Gastroesophageal sphincter (tissue), 4 donors: Measurements from ENCODE around the gene CFAP45. TPM values are rescaled to one million over a fixed set of nuclear protein-coding genes. Genes with fewer than 3 reads are reported as not detected.

ENCODE experiments used
- ATAC-seq: fragments of 150-250 bp; one replicate; pipeline ENCODE4 v1.9.1; 2016; ENCODE audit warnings: mild to moderate bottlenecking, moderate library complexity
- H3K27ac ChIP-seq, 4 donors: fragments of 200-600 bp; sonication (generic) in 3 of 4; 1 replicate in 3 of 4; 2 replicates in 1 of 4; pipeline ENCODE4 v1.5.1; 2016 to 2019
- H3K27me3 ChIP-seq: fragments of 200-600 bp; sonication (generic); one replicate; pipeline ENCODE4 v1.5.1; 2019
- H3K36me3 ChIP-seq, 2 donors: fragments of 200-600 bp; sonication (generic); one replicate each; pipeline ENCODE4 v1.5.1; 2019; ENCODE audit warnings: control low read depth in 1 of 2
- H3K4me1 ChIP-seq, 3 donors: fragments of 200-600 bp; sonication (generic); 1 replicate in 2 of 3; 2 replicates in 1 of 3; pipeline ENCODE4 v1.5.1; 2016 to 2019; ENCODE audit warnings: control low read depth in 2 of 3
- H3K4me3 ChIP-seq, 2 donors: fragments of 200-600 bp; sonication (generic); one replicate each; pipeline ENCODE4 v1.5.1; 2019; ENCODE audit warnings: mild to moderate bottlenecking in 1 of 2, moderate library complexity in 1 of 2
- H3K9me3 ChIP-seq, 3 donors: fragments of 200-600 bp; sonication (generic); one replicate each; pipeline ENCODE4 v1.5.1; 2017 to 2019; ENCODE audit warnings: control low read depth in 2 of 3
- EP300 ChIP-seq: sonication (generic); formaldehyde crosslinking; IDR thresholded peaks from one replicate; pipeline ENCODE4 v1.6.1; 2017; ENCODE audit warnings: antibody characterized with exemption, mild to moderate bottlenecking
- POLR2A ChIP-seq, 2 donors: fragments of 450-650 bp; IDR thresholded peaks; one replicate each; pipeline ENCODE4 v1.6.1; 2017; ENCODE audit warnings: antibody characterized with exemption in 2 of 2, mild to moderate bottlenecking in 2 of 2, moderate library complexity in 1 of 2
- POLR2AphosphoS5 ChIP-seq: sonication (generic); formaldehyde crosslinking; IDR thresholded peaks from one replicate; pipeline ENCODE4 v1.6.1; 2017; ENCODE audit warnings: antibody characterized with exemption
- WGBS, 2 donors: methylation state at CpG; one replicate each; pipeline ENCODE4 v1.1.5; 2018; ENCODE audit warnings: low coverage in 1 of 2; 5-methylcytosine and 5-hydroxymethylcytosine counted together
- total RNA-seq, 4 donors: library from RNA; depleted of rRNA; stranded (reverse); fragments of >200 nt; gene quantifications; one replicate each; pipeline ENCODE4 v1.1.0, GENCODE V29; 2016
- TF ChIP-seq, protein P1 (sequence below), 4 experiments: fragments of 200-600 bp in 2 of 4; fragments of 450-650 bp in 2 of 4; sonication (generic) in 1 of 4; IDR thresholded peaks; one replicate each; pipeline ENCODE4 v1.5.1; 2017 to 2019; ENCODE audit warnings: antibody characterized with exemption in 4 of 4, mild to moderate bottlenecking in 2 of 4, moderate library complexity in 2 of 4

CFAP45 gene
- total RNA-seq, 4 donors from 2014 or later = 0.27 to 0.81 TPM; not detected in 2

GRCh38 chr1:159945483-159946241 lies 45.7 kb upstream of the CFAP45 start, which contains the start of gene IGSF9:
IGSF9 (minus strand) TSS chr1:159945613; CDS start chr1:159943454, 2,159 bp downstream.
- peak within 1 kb of the TSS in 1 of 4 donors; percentile 46 for H3K27ac ChIP-seq
- peak; percentile 91 for ATAC-seq
- H3K4me1 ChIP-seq = peaks cover 3 to 16% (median 5%) of the 10 kb centered on the region in 3 donors
- H3K9me3 ChIP-seq = no peaks in the 10 kb centered on the region
- peak within 1 kb of the TSS; percentile 22 to 50 for H3K4me3 ChIP-seq
- no peaks in the 10 kb centered on the region for H3K36me3 ChIP-seq
- H3K27me3 ChIP-seq = peaks cover 43% of the 10 kb centered on the region
- TF ChIP-seq, protein P1, sequence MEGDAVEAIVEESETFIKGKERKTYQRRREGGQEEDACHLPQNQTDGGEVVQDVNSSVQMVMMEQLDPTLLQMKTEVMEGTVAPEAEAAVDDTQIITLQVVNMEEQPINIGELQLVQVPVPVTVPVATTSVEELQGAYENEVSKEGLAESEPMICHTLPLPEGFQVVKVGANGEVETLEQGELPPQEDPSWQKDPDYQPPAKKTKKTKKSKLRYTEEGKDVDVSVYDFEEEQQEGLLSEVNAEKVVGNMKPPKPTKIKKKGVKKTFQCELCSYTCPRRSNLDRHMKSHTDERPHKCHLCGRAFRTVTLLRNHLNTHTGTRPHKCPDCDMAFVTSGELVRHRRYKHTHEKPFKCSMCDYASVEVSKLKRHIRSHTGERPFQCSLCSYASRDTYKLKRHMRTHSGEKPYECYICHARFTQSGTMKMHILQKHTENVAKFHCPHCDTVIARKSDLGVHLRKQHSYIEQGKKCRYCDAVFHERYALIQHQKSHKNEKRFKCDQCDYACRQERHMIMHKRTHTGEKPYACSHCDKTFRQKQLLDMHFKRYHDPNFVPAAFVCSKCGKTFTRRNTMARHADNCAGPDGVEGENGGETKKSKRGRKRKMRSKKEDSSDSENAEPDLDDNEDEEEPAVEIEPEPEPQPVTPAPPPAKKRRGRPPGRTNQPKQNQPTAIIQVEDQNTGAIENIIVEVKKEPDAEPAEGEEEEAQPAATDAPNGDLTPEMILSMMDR (IDR thresholded peaks at IDR 0.05) = peak in 3 of 4 experiments; percentile 49 to 77 (median 55)
- TF ChIP-seq POLR2A (IDR thresholded peaks at IDR 0.05) = no peak
- no peak for TF ChIP-seq POLR2AphosphoS5
- no peak for TF ChIP-seq EP300
- 0 to 5% methylated on average over 7 to 11 of the region's 58 CpGs for WGBS, 2 donors

DNA sequence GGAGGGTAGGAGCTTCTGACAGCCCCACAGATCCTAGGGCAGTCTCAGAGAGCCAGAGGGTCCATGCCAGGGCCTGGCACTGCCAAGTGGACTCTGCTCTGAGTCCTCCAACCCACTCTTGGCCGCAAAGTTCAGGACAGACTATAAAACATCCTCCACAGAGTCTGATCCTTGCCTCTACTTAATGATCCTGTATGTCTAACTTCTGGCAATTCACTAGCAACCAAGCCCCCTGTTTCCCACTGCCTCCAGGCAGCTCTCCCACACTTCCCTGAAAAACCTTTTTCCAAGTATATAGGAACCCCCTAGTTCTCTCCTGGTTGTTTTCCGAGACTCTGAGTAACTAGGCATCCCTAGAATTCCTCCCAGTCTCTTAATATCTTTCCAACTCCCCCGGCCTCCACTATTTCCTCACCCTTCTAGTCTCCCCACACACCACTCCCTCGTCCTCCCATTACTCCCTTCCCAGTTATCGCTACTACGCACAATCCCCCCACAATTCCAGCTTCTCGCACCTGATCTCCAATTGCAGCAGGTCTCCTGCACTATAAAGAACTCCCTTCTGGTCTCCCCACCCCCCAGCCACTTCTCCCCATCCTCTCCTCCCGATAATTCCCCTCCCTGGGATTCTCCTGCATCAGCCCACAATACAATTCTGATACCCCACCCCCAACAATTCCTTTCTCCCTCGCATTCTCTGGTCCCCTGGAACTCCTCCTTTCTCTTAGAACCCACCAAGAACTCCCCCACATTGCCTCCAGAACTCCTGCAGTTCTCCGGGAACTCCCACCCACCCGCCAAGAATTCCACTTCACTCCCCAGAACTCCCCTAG lies 44.9 kb upstream of the CFAP45 start:
- no peaks in the 10 kb centered on the region for H3K36me3 ChIP-seq
- H3K9me3 ChIP-seq = no peaks in the 10 kb centered on the region
- TF ChIP-seq, protein P1 (IDR thresholded peaks at IDR 0.05) = no peak
- TF ChIP-seq POLR2A (IDR thresholded peaks at IDR 0.05) = no peak
- no peak for TF ChIP-seq EP300
- no peak for TF ChIP-seq POLR2AphosphoS5
- peaks cover 3 to 16% (median 5%) of the 10 kb centered on the region in 3 donors for H3K4me1 ChIP-seq
- no peak overlapping the region for H3K27ac ChIP-seq
- no peak for ATAC-seq
- H3K4me3 ChIP-seq = peak overlapping the region; percentile 22 to 50
- 29% methylated on average over 8 to 11 of the region's 11 CpGs for WGBS, 2 donors
- peaks cover 50% of the 10 kb centered on the region for H3K27me3 ChIP-seq

DNA sequence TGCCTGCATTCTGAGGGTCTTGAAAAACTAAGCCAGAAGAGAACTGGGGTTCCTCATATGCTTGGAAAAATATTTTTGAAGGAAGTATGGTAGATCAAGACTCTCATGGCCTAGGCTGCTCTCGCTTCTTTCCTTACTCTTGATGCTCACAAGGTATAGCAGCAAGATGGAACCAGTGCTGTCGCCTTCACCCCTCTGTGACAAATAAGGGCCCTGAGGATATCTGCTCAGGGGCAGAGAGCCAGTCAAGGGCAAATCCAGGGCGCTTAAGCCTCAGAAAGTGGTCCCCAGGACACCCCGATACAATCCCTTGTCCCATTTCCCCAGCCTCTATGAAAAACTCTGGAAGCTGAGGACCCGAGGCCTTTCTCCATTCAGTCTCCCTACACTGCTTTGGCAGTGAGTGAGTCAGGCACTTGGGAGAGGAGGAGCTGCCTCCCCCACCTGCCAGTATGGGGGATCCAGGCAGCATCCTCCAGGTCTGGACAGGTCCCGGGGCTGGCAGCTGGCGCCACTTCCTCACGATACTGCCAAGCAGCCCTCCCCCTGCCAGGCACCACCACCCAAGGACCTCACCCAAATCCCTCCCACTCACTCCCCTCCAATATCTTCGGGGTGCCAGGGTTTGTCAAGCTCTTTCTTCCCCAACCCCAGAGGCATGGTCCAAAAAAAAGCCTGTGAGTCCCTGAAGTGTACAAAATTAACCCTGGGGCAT lies 44.1 kb upstream of the CFAP45 start:
- H3K27ac ChIP-seq = no peak overlapping the region
- H3K9me3 ChIP-seq = no peaks in the 10 kb centered on the region
- no peak for ATAC-seq
- H3K4me3 ChIP-seq = no peak overlapping the region
- peaks cover 50% of the 10 kb centered on the region for H3K27me3 ChIP-seq
- 91% methylated on average over 3 of the region's 9 CpGs; no CpG with 5 or more reads in 1 of the 2 donors for WGBS, 2 donors
- TF ChIP-seq, protein P1 (IDR thresholded peaks at IDR 0.05) = no peak
- H3K36me3 ChIP-seq = no peaks in the 10 kb centered on the region
- H3K4me1 ChIP-seq = peaks cover 3 to 16% (median 5%) of the 10 kb centered on the region in 3 donors

GRCh38 chr1:159943278-159943640 lies 43.3 kb upstream of the CFAP45 start:
- no peak for TF ChIP-seq EP300
- no CpG with 5 or more reads among the region's 5 CpGs for WGBS, 2 donors
- ATAC-seq = no peak
- Histone ChIP-seq H3K4me1 (peaks cover 3 to 16% (median 5%) of the 10 kb centered on the region in 3 donors), H3K4me3 (no peak overlapping the region), H3K9me3 (no peaks in the 10 kb centered on the region), H3K27me3 (peaks cover 52% of the 10 kb centered on the region), H3K27ac (no peak overlapping the region), H3K36me3 (no peaks in the 10 kb centered on the region)

DNA sequence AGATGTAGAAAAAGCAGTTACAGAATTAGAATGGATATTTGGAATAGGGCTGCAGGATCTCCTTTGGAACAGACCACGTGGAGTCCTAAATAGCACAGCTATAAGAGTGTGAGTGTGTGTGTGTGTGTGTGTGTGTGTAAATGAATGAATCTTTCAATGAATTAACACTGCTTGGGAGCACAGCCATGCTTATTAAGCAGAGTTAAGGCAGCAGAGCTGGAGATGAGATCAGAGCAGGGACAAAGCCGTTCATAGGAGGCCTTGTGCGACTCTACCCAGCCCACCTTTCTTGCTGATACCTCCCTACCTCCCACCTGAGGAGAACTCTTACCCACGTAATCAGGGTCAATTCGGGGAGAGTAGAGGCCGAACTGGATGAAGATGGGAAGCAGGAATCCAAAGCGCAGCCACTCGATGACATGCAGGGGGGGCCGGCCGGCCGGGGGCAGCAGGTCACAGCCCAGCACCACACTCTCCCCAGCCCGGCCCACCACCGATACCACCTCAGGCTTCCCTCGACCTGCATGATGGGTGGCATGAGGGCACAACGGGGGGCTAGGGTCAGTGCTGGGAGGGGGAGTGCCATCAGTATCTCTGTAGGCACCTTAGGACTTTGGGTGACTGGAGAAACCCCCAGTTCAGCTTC lies 42.8 kb upstream of the CFAP45 start:
- H3K4me1 ChIP-seq = peaks cover 3 to 16% (median 5%) of the 10 kb centered on the region in 3 donors
- no peaks in the 10 kb centered on the region for H3K9me3 ChIP-seq
- H3K4me3 ChIP-seq = no peak overlapping the region
- peaks cover 57% of the 10 kb centered on the region for H3K27me3 ChIP-seq
- no peaks in the 10 kb centered on the region for H3K36me3 ChIP-seq
- no peak overlapping the region for H3K27ac ChIP-seq
- ATAC-seq = no peak
- TF ChIP-seq, protein P1 (IDR thresholded peaks at IDR 0.05) = no peak
- TF ChIP-seq EP300 (no peak), POLR2A (IDR thresholded peaks at IDR 0.05) (no peak), POLR2AphosphoS5 (no peak)
- WGBS, 2 donors = 49 to 83% methylated on average over 2 to 5 of the region's 15 CpGs
